Measurements from ENCODE around the gene FRYL.

DNA sequence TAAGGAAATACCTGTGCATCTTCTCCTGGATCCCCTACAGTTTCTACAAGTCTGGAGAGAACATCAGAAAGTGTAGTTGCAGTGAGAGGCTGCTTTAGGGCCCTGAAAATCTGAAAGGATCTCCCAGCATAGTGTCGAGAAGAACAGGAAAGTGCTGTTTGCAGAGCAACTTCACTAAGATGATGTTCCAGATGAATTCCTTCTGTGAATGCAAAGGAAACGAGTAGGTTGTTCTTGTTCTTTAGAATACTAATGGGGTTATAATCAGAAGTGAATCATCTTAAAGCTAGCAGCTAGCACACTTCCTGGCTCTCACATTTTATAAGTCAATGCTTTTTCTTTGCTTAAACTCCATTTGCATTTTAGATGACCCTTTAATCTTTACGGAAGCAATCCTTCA lies 236.3 kb downstream of the FRYL start:
- TF ChIP-seq, protein P1, sequence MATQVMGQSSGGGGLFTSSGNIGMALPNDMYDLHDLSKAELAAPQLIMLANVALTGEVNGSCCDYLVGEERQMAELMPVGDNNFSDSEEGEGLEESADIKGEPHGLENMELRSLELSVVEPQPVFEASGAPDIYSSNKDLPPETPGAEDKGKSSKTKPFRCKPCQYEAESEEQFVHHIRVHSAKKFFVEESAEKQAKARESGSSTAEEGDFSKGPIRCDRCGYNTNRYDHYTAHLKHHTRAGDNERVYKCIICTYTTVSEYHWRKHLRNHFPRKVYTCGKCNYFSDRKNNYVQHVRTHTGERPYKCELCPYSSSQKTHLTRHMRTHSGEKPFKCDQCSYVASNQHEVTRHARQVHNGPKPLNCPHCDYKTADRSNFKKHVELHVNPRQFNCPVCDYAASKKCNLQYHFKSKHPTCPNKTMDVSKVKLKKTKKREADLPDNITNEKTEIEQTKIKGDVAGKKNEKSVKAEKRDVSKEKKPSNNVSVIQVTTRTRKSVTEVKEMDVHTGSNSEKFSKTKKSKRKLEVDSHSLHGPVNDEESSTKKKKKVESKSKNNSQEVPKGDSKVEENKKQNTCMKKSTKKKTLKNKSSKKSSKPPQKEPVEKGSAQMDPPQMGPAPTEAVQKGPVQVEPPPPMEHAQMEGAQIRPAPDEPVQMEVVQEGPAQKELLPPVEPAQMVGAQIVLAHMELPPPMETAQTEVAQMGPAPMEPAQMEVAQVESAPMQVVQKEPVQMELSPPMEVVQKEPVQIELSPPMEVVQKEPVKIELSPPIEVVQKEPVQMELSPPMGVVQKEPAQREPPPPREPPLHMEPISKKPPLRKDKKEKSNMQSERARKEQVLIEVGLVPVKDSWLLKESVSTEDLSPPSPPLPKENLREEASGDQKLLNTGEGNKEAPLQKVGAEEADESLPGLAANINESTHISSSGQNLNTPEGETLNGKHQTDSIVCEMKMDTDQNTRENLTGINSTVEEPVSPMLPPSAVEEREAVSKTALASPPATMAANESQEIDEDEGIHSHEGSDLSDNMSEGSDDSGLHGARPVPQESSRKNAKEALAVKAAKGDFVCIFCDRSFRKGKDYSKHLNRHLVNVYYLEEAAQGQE (IDR thresholded peaks at IDR 0.05; ENCODE audit: low read depth) = no peak
- TF ChIP-seq TAF1 (IDR thresholded peaks at IDR 0.05; ENCODE audit: low read depth) (no peak), TEAD4 (IDR thresholded peaks at IDR 0.05) (no peak)
- TF ChIP-seq, protein P2, sequence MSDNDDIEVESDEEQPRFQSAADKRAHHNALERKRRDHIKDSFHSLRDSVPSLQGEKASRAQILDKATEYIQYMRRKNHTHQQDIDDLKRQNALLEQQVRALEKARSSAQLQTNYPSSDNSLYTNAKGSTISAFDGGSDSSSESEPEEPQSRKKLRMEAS (IDR thresholded peaks at IDR 0.05) = no peak
